Activated CD8-positive, alpha-beta T cell treated with anti-CD3 and anti-CD28 coated beads, Interleukin-2, amount 10 ng/mL, durations not matched to agents 7 days and 5 days (primary cell): Measurements from ENCODE around the gene ZNHIT2. TPM values are rescaled to one million over a fixed set of nuclear protein-coding genes. Genes with fewer than 3 reads are reported as not detected.

ENCODE experiments used
- ATAC-seq: fragments of 150-1000 bp; cut with Tn5 transposase; one replicate; pipeline ENCODE4 v1.10.0; 2021; ENCODE audit warnings: moderate library complexity
- CTCF ChIA-PET: fragments of 350-600 bp; sonication (Branson Sonifier 250); formaldehyde crosslinking; loops from one replicate; lab custom pipeline; 2021; ENCODE audit warnings: antibody characterized with exemption; lab: Charles Lee
- POLR2A ChIA-PET: fragments of 350-600 bp; sonication (Branson Sonifier 250); formaldehyde crosslinking; loops from one replicate; lab custom pipeline; 2021; ENCODE audit warnings: antibody characterized with exemption; lab: Charles Lee
- DNase-seq: peaks from one replicate; pipeline ENCODE4 v3.0.0-alpha.2; 2020
- H3K27ac Mint-ChIP-seq: one replicate; pipeline ENCODE4 v1.8.0; 2021; ENCODE audit warnings: mild to moderate bottlenecking, mixed read lengths
- H3K27me3 Mint-ChIP-seq: one replicate; pipeline ENCODE4 v1.8.0; 2021; ENCODE audit warnings: low read depth, mixed read lengths
- H3K36me3 Mint-ChIP-seq: one replicate; pipeline ENCODE4 v1.8.0; 2021; ENCODE audit warnings: low read depth, mixed read lengths
- H3K4me1 Mint-ChIP-seq: one replicate; pipeline ENCODE4 v1.8.0; 2021; ENCODE audit warnings: low read depth, mixed read lengths
- H3K4me3 Mint-ChIP-seq: one replicate; pipeline ENCODE4 v1.8.0; 2021; ENCODE audit warnings: mild to moderate bottlenecking, mixed read lengths
- H3K9me3 Mint-ChIP-seq: one replicate; pipeline ENCODE4 v1.8.0; 2022; ENCODE audit warnings: mixed read lengths; ENCODE audit not compliant: insufficient read depth
- total RNA-seq, 2 experiments: library from RNA; stranded (reverse); gene quantifications; one replicate each; pipeline ENCODE4 v1.2.3, GENCODE V29; 2021

ZNHIT2 gene
- total RNA-seq, result 10 to 100 TPM; 11.6 to 12.4 TPM

- ChIA-PET CTCF (interaction anchor here (0.6 to 3.0 kb wide), 33 partner anchors 7 to 800 kb away, joined by 3 to 17 read pairs (median 5); partner anchors contain the start of genes ARL2, CAPN1, CDC42BPG and CDCA5), POLR2A (interaction anchor here (0.6 to 3.4 kb wide), 15 partner anchors 10 to 659 kb away, joined by 3 to 14 read pairs (median 4); partner anchors contain the start of genes ARL2, EHBP1L1, POLA2 and SAC3D1)
- H3K9me3 Mint-ChIP-seq, result no peaks in the 10 kb centered on the region
- peak within 1 kb of the TSS; percentile 90 for H3K4me3 Mint-ChIP-seq
- H3K4me1 Mint-ChIP-seq, result peaks cover 63% of the 10 kb centered on the region
- no peaks in the 10 kb centered on the region for H3K27me3 Mint-ChIP-seq
- peaks cover 56% of the 10 kb centered on the region for H3K36me3 Mint-ChIP-seq
- H3K27ac Mint-ChIP-seq, result peak within 1 kb of the TSS; percentile 97
- DNase-seq, result peak; percentile 100
- peak; percentile 66 for ATAC-seq
Measured at GRCh38 chr11:65117206-65118096, at the start of gene ZNHIT2. ZNHIT2 (minus strand) TSS chr11:65117701; CDS start chr11:65117653, 48 bp downstream.

- ChIA-PET POLR2A (no interaction called here), CTCF (interaction anchor here (1.1 kb wide), 1 partner anchor 15 kb away, joined by 3 read pairs; the partner anchor contains the start of gene CAPN1)
- Mint-ChIP-seq H3K4me1 (peaks cover 11% of the 10 kb centered on the region), H3K36me3 (no peaks in the 10 kb centered on the region), H3K9me3 (no peaks in the 10 kb centered on the region), H3K27ac (no peak overlapping the region), H3K27me3 (peaks cover 2% of the 10 kb centered on the region), H3K4me3 (no peak overlapping the region)
- no peak for ATAC-seq
- DNase-seq, result no peak
Measured at GRCh38 chr11:65166893-65167292, 49.4 kb upstream of the ZNHIT2 start.

- Mint-ChIP-seq H3K4me1 (peaks cover 11% of the 10 kb centered on the region), H3K27me3 (peaks cover 4% of the 10 kb centered on the region), H3K36me3 (no peaks in the 10 kb centered on the region), H3K9me3 (no peaks in the 10 kb centered on the region), H3K27ac (no peak overlapping the region), H3K4me3 (no peak overlapping the region)
- CTCF ChIA-PET, result interaction anchor here (0.6 kb wide), 1 partner anchor 902 kb away, joined by 3 read pairs; no protein-coding TSS in a partner anchor
- POLR2A ChIA-PET, result interaction anchor here (1.1 kb wide), 1 partner anchor 11 kb away, joined by 3 read pairs; no protein-coding TSS in a partner anchor
- DNase-seq, result no peak
- no peak for ATAC-seq
Measured at GRCh38 chr11:65165410-65166317, 48.2 kb upstream of the ZNHIT2 start.

- CTCF ChIA-PET, result no interaction called here
- POLR2A ChIA-PET, result interaction anchor here (0.6 kb wide), 1 partner anchor 1469 kb away, joined by 3 read pairs; no protein-coding TSS in a partner anchor
- Mint-ChIP-seq H3K27me3 (peaks cover 10% of the 10 kb centered on the region), H3K9me3 (no peaks in the 10 kb centered on the region), H3K27ac (no peak overlapping the region), H3K4me1 (peaks cover 3% of the 10 kb centered on the region), H3K36me3 (no peaks in the 10 kb centered on the region), H3K4me3 (no peak overlapping the region)
- DNase-seq (no peak), ATAC-seq (no peak)
Measured at GRCh38 chr11:65163684-65164083, 46.2 kb upstream of the ZNHIT2 start.

- Mint-ChIP-seq H3K27ac (no peak overlapping the region), H3K9me3 (no peaks in the 10 kb centered on the region), H3K27me3 (peaks cover 10% of the 10 kb centered on the region), H3K4me1 (peaks cover 12% of the 10 kb centered on the region), H3K36me3 (no peaks in the 10 kb centered on the region), H3K4me3 (no peak overlapping the region)
- POLR2A ChIA-PET, result no interaction called here
- CTCF ChIA-PET, result interaction anchor here (1.0 kb wide), 1 partner anchor 16 kb away, joined by 3 read pairs; no protein-coding TSS in a partner anchor
- ATAC-seq (no peak), DNase-seq (no peak)
Measured at GRCh38 chr11:65160643-65161042, 43.1 kb upstream of the ZNHIT2 start.

- Mint-ChIP-seq H3K36me3 (no peaks in the 10 kb centered on the region), H3K4me3 (no peak overlapping the region), H3K27ac (no peak overlapping the region), H3K9me3 (no peaks in the 10 kb centered on the region), H3K27me3 (peaks cover 10% of the 10 kb centered on the region), H3K4me1 (peaks cover 12% of the 10 kb centered on the region)
- ATAC-seq (no peak), DNase-seq (no peak)
- CTCF ChIA-PET, result no interaction called here
- POLR2A ChIA-PET, result interaction anchor here (0.6 kb wide), 1 partner anchor 23 kb away, joined by 4 read pairs; no protein-coding TSS in a partner anchor
Measured at GRCh38 chr11:65159012-65159411, 41.5 kb upstream of the ZNHIT2 start.

- Mint-ChIP-seq H3K27ac (no peak overlapping the region), H3K36me3 (no peaks in the 10 kb centered on the region), H3K9me3 (no peaks in the 10 kb centered on the region), H3K4me1 (peaks cover 12% of the 10 kb centered on the region), H3K4me3 (no peak overlapping the region), H3K27me3 (peaks cover 16% of the 10 kb centered on the region)
- no peak for DNase-seq
- ChIA-PET CTCF (interaction anchor here (1.5 kb wide), 1 partner anchor 172 kb away, joined by 3 read pairs; no protein-coding TSS in a partner anchor), POLR2A (no interaction called here)
- ATAC-seq, result no peak
Measured at GRCh38 chr11:65157336-65157735, 39.8 kb upstream of the ZNHIT2 start.

GRCh38 chr11:65156926-65157325 lies 39.4 kb upstream of the ZNHIT2 start:
- Mint-ChIP-seq H3K27me3 (peaks cover 16% of the 10 kb centered on the region), H3K36me3 (no peaks in the 10 kb centered on the region), H3K27ac (no peak overlapping the region), H3K4me1 (peaks cover 15% of the 10 kb centered on the region), H3K4me3 (no peak overlapping the region), H3K9me3 (no peaks in the 10 kb centered on the region)
- ChIA-PET POLR2A (no interaction called here), CTCF (interaction anchor here (1.5 kb wide), 1 partner anchor 173 kb away, joined by 3 read pairs; no protein-coding TSS in a partner anchor)
- DNase-seq (no peak), ATAC-seq (no peak)

GRCh38 chr11:65156256-65156655 lies 38.8 kb upstream of the ZNHIT2 start:
- no peak for DNase-seq
- ChIA-PET POLR2A (no interaction called here), CTCF (interaction anchor here (1.5 kb wide), 1 partner anchor 174 kb away, joined by 3 read pairs; no protein-coding TSS in a partner anchor)
- no peak overlapping the region for H3K4me3 Mint-ChIP-seq
- H3K9me3 Mint-ChIP-seq, result no peaks in the 10 kb centered on the region
- no peak for ATAC-seq
- no peak overlapping the region for H3K27ac Mint-ChIP-seq
- peaks cover 16% of the 10 kb centered on the region for H3K4me1 Mint-ChIP-seq
- peaks cover 18% of the 10 kb centered on the region for H3K27me3 Mint-ChIP-seq
- H3K36me3 Mint-ChIP-seq, result no peaks in the 10 kb centered on the region

- no peaks in the 10 kb centered on the region for H3K36me3 Mint-ChIP-seq
- H3K27ac Mint-ChIP-seq, result no peak overlapping the region
- H3K9me3 Mint-ChIP-seq, result no peaks in the 10 kb centered on the region
- peaks cover 22% of the 10 kb centered on the region for H3K27me3 Mint-ChIP-seq
- peaks cover 12% of the 10 kb centered on the region for H3K4me1 Mint-ChIP-seq
- no peak overlapping the region for H3K4me3 Mint-ChIP-seq
- ATAC-seq, result no peak
- POLR2A ChIA-PET, result interaction anchor here (0.6 to 1.2 kb wide), 2 partner anchors 19 to 110 kb away, joined by 3 read pairs; no protein-coding TSS in a partner anchor
- no peak for DNase-seq
- CTCF ChIA-PET, result interaction anchor here (1.0 kb wide), 1 partner anchor 51 kb away, joined by 3 read pairs; no protein-coding TSS in a partner anchor
Measured at GRCh38 chr11:65152122-65152521, 34.6 kb upstream of the ZNHIT2 start.
